HepG2 (cell line): Measurements from ENCODE around the gene RNF126. TPM values are rescaled to one million over a fixed set of nuclear protein-coding genes. Genes with fewer than 3 reads are reported as not detected.
A peak's percentile ranks its signal among the peaks of the same experiment; 100 is the strongest.

Source experiments
- ATF7 ChIP-seq, 2 experiments: fragments of 450-650 bp in 1 of 2; sonication (generic) in 1 of 2; formaldehyde crosslinking in 1 of 2; IDR thresholded peaks; 2 replicates each; pipeline versions ENCODE4 v1.4.0 to v1.6.1; 2016 to 2020; ENCODE audit warnings: antibody characterized with exemption in 1 of 2, mild to moderate bottlenecking in 1 of 2, missing genetic modification reagents in 1 of 2
- HCFC1 ChIP-seq: fragments of 150-350 bp; IDR thresholded peaks from 2 replicates; pipeline ENCODE4 v1.6.1; 2014; ENCODE audit warnings: low read depth, low read length
- HNRNPL ChIP-seq: fragments of 200-400 bp; formaldehyde crosslinking; IDR thresholded peaks from 2 replicates; pipeline ENCODE4 v1.6.1; 2017; ENCODE audit warnings: mild to moderate bottlenecking, low read depth, low read length
- JUN ChIP-seq: sonication (generic); formaldehyde crosslinking; IDR thresholded peaks from 2 replicates; pipeline ENCODE4 v1.4.0; 2020; ENCODE audit warnings: mild to moderate bottlenecking, missing genetic modification reagents
- KAT8 ChIP-seq: IDR thresholded peaks from 2 replicates; pipeline ENCODE4 v1.6.1; 2016; ENCODE audit warnings: missing genetic modification reagents, missing compliant biosample characterization
- KDM2A ChIP-seq: sonication (generic); formaldehyde crosslinking; IDR thresholded peaks from 2 replicates; pipeline ENCODE4 v1.4.0; 2020; ENCODE audit warnings: low read depth, missing genetic modification reagents, borderline replicate concordance
- NFE2 ChIP-seq: sonication (generic); formaldehyde crosslinking; IDR thresholded peaks from 2 replicates; pipeline ENCODE4 v1.4.0; 2020; ENCODE audit warnings: missing genetic modification reagents
- NR2C2 ChIP-seq: sonication (generic); formaldehyde crosslinking; IDR thresholded peaks from 2 replicates; pipeline ENCODE4 v1.4.0; 2020; ENCODE audit warnings: missing genetic modification reagents, mild to moderate bottlenecking, moderate library complexity, borderline replicate concordance
- RAD21 ChIP-seq: fragments of 450-650 bp; formaldehyde crosslinking; IDR thresholded peaks from 2 replicates; pipeline ENCODE4 v1.5.0; 2020; ENCODE audit warnings: mild to moderate bottlenecking
- RBFOX2 ChIP-seq: fragments of 200-400 bp; formaldehyde crosslinking; IDR thresholded peaks from 2 replicates; pipeline ENCODE4 v1.6.1; 2017; ENCODE audit warnings: low read depth, mild to moderate bottlenecking, low read length
- RXRA ChIP-seq: sonication (generic); formaldehyde crosslinking; IDR thresholded peaks from 2 replicates; pipeline ENCODE4 v1.5.1; 2020; ENCODE audit warnings: missing genetic modification reagents
- TBX2 ChIP-seq: sonication (generic); formaldehyde crosslinking; IDR thresholded peaks from 2 replicates; pipeline ENCODE4 v1.5.0; 2020; ENCODE audit warnings: missing genetic modification reagents, mild to moderate bottlenecking, borderline replicate concordance
- ZFX ChIP-seq: sonication (generic); formaldehyde crosslinking; IDR thresholded peaks from 2 replicates; pipeline ENCODE4 v1.4.0; 2020; ENCODE audit warnings: mild to moderate bottlenecking, low read depth, missing genetic modification reagents, moderate library complexity
- ZNF3 ChIP-seq: IDR thresholded peaks from 2 replicates; pipeline ENCODE4 v1.7.0; 2017; ENCODE audit warnings: inconsistent platforms
- ZNF460 ChIP-seq: sonication (generic); formaldehyde crosslinking; IDR thresholded peaks from 2 replicates; pipeline ENCODE4 v1.5.1; 2020; ENCODE audit warnings: missing genetic modification reagents, mild to moderate bottlenecking, borderline replicate concordance
- ZNF564 ChIP-seq: sonication (generic); formaldehyde crosslinking; IDR thresholded peaks from 2 replicates; pipeline ENCODE4 v1.8.1; 2023; ENCODE audit warnings: mild to moderate bottlenecking, missing genetic modification reagents
- ZNF768 ChIP-seq: sonication (generic); formaldehyde crosslinking; IDR thresholded peaks from 2 replicates; pipeline ENCODE4 v1.4.0; 2020; ENCODE audit warnings: missing genetic modification reagents
- ZSCAN20 ChIP-seq: sonication (generic); formaldehyde crosslinking; IDR thresholded peaks from 2 replicates; pipeline ENCODE4 v1.4.0; 2020; ENCODE audit warnings: missing genetic modification reagents, mild to moderate bottlenecking, borderline replicate concordance
- polyA plus RNA-seq, 8 experiments: library from polyadenylated mRNA; depleted of rRNA in 3 of 8; stranded (reverse) in 7 of 8; unstranded in 1 of 8; fragments of >200 nt; fragmentation: Illumina TruSeq in 4 of 8; extraction: Trizol in 4 of 8; gene quantifications; 2 replicates each; pipeline versions ENCODE4 v1.2.1 to v1.2.3, GENCODE V29; 2011 to 2016; ENCODE audit warnings: low read depth in 4 of 8, missing spikeins in 1 of 8, mixed read lengths in 1 of 8; ENCODE audit not compliant: insufficient read depth in 1 of 8
- total RNA-seq, 5 experiments: library from RNA; depleted of rRNA; stranded (reverse); fragments of >200 nt; fragmentation: Illumina TruSeq; extraction: Trizol; gene quantifications; 2 replicates each; pipeline ENCODE4 v1.2.3, GENCODE V29; 2016; ENCODE audit warnings: low read depth in 1 of 5
- TF ChIP-seq, protein P1 (sequence below): IDR thresholded peaks from 2 replicates; pipeline ENCODE4 v1.6.1; 2016; ENCODE audit warnings: missing compliant biosample characterization, missing genetic modification reagents, borderline replicate concordance
- TF ChIP-seq, protein P2 (sequence below): sonication (generic); formaldehyde crosslinking; IDR thresholded peaks from 2 replicates; pipeline ENCODE4 v1.4.0; 2020; ENCODE audit warnings: missing genetic modification reagents
- TF ChIP-seq, protein P3 (sequence below): sonication (generic); formaldehyde crosslinking; IDR thresholded peaks from 2 replicates; pipeline ENCODE4 v1.5.0; 2020; ENCODE audit warnings: missing genetic modification reagents, mild to moderate bottlenecking, borderline replicate concordance

RNF126 gene
- total and polyA plus RNA-seq, 2 of the 13 experiments (the other 11 are each of a cell fraction or from before 2014, with no cell fraction given) = 23.2 to 34.0 TPM

DNA sequence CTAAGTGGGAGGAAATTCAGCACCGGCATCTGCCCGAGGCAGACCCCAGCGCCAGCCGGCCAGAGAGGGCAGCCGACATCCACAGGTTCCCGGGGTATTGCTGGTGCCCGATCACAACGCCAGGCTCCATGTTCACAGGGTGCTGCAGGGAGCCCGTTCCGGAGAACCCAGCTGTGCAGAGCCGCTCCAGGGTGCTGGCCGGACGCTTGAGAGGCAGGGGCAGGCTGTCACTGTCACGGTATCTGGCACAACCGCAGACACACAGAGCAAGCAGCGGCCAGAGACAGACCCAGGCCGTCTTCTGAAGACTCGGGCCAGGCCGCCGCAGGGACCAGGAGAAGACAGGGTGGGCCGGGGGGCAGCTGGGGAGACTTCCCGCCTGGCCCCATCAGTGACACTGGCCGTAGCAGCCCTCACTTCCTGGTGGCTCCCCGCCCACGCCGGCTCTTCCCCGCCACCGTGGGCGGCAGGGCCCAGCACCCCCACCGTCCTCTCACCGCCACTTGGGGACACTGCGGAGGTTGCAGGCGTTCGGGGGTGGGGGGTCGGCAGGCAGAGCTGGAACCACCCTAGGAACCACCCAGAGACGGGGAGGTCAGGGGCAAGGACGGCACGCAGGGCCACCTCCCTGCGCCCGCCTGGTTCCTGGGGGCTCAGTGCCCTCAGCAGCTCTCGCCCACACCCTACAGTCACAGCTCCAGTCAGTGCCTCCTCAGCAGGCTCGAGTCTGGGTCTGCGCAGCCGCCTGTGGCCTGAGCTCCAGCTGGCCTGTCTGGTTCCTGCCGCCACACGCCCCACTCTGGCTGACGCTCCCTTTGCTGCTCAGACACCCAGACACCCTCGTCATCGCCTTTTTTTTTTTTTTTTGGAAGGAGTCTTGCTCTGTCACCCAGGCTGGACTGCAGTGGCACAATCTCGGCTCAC lies 3.8 kb downstream of the RNF126 start (continued):
- TF ChIP-seq, protein P1, sequence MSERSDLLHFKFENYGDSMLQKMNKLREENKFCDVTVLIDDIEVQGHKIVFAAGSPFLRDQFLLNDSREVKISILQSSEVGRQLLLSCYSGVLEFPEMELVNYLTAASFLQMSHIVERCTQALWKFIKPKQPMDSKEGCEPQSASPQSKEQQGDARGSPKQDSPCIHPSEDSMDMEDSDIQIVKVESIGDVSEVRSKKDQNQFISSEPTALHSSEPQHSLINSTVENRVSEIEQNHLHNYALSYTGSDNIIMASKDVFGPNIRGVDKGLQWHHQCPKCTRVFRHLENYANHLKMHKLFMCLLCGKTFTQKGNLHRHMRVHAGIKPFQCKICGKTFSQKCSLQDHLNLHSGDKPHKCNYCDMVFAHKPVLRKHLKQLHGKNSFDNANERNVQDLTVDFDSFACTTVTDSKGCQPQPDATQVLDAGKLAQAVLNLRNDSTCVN = no peak
- TF ChIP-seq HNRNPL (0 out of 2 replicates have a peak, but pooled peaks have one; percentile 28), ZNF460 (CRISPR knock-in tag) (no peak), KDM2A (no peak), ZFX (CRISPR knock-in tag) (no peak), RXRA (CRISPR knock-in tag) (no peak), NR2C2 (CRISPR knock-in tag) (no peak), JUN (CRISPR knock-in tag) (no peak), RAD21 (CRISPR knock-in tag) (no peak), ZNF564 (no peak), RBFOX2 (peak; percentile 62; the same call in 1 of the 2 replicates), ZNF3 (CRISPR knock-in tag) (no peak), KAT8 (no peak), ZSCAN20 (CRISPR knock-in tag) (no peak), HCFC1 (no peak), ATF7 (IDR thresholded peaks at IDR 0.05) (no peak), ATF7 (CRISPR knock-in tag; IDR thresholded peaks at IDR 0.05) (no peak), TBX2 (CRISPR knock-in tag) (no peak), NFE2 (CRISPR knock-in tag) (no peak), ZNF768 (no peak)
- TF ChIP-seq, protein P2, sequence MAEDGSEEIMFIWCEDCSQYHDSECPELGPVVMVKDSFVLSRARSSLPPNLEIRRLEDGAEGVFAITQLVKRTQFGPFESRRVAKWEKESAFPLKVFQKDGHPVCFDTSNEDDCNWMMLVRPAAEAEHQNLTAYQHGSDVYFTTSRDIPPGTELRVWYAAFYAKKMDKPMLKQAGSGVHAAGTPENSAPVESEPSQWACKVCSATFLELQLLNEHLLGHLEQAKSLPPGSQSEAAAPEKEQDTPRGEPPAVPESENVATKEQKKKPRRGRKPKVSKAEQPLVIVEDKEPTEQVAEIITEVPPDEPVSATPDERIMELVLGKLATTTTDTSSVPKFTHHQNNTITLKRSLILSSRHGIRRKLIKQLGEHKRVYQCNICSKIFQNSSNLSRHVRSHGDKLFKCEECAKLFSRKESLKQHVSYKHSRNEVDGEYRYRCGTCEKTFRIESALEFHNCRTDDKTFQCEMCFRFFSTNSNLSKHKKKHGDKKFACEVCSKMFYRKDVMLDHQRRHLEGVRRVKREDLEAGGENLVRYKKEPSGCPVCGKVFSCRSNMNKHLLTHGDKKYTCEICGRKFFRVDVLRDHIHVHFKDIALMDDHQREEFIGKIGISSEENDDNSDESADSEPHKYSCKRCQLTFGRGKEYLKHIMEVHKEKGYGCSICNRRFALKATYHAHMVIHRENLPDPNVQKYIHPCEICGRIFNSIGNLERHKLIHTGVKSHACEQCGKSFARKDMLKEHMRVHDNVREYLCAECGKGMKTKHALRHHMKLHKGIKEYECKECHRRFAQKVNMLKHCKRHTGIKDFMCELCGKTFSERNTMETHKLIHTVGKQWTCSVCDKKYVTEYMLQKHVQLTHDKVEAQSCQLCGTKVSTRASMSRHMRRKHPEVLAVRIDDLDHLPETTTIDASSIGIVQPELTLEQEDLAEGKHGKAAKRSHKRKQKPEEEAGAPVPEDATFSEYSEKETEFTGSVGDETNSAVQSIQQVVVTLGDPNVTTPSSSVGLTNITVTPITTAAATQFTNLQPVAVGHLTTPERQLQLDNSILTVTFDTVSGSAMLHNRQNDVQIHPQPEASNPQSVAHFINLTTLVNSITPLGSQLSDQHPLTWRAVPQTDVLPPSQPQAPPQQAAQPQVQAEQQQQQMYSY (CRISPR knock-in tag) = no peak
- TF ChIP-seq, protein P3, sequence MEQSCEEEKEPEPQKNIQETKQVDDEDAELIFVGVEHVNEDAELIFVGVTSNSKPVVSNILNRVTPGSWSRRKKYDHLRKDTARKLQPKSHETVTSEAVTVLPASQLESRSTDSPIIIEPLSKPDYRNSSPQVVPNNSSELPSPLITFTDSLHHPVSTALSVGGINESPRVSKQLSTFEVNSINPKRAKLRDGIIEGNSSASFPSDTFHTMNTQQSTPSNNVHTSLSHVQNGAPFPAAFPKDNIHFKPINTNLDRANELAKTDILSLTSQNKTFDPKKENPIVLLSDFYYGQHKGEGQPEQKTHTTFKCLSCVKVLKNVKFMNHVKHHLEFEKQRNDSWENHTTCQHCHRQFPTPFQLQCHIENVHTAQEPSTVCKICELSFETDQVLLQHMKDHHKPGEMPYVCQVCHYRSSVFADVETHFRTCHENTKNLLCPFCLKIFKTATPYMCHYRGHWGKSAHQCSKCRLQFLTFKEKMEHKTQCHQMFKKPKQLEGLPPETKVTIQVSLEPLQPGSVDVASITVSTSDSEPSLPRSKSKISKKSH (CRISPR knock-in tag) = no peak
